Esophagus squamous epithelium (tissue), 4 donors: Measurements from ENCODE around the gene BCDIN3D.

ENCODE experiments used
- CTCF ChIP-seq, 6 experiments: fragments of 450-650 bp in 4 of 6; fragments of 200-600 bp in 2 of 6; sonication (generic) in 2 of 6; IDR thresholded peaks; one replicate each; pipeline ENCODE4 v1.5.1; 2016 to 2019; ENCODE audit warnings: antibody characterized with exemption in 6 of 6, mild to moderate bottlenecking in 4 of 6, moderate library complexity in 4 of 6
- POLR2A ChIP-seq, 4 donors: fragments of 450-650 bp; IDR thresholded peaks; one replicate each; pipeline ENCODE4 v1.6.1; 2017; ENCODE audit warnings: antibody characterized with exemption in 4 of 4, mild to moderate bottlenecking in 4 of 4, moderate library complexity in 3 of 4

- TF ChIP-seq CTCF (IDR thresholded peaks at IDR 0.05) = no peak
- TF ChIP-seq POLR2A (IDR thresholded peaks at IDR 0.05) = no peak
These were observed 25.5 kb upstream of the BCDIN3D start for GRCh38 chr12:49868449-49868848.
